BLaER1 (cell line): ENCODE data around the gene SERINC5.

Experiments
- H3K27ac ChIP-seq: shearing (Covaris generic); formaldehyde crosslinking; 2 replicates; pipeline ENCODE4 v1.8.1; 2022
- H3K27me3 ChIP-seq: shearing (Covaris generic); formaldehyde crosslinking; 2 replicates; pipeline ENCODE4 v1.8.1; 2022
- H3K36me3 ChIP-seq: shearing (Covaris generic); formaldehyde crosslinking; 2 replicates; pipeline ENCODE4 v1.8.1; 2022
- H3K4me1 ChIP-seq: shearing (Covaris generic); formaldehyde crosslinking; 2 replicates; pipeline ENCODE4 v1.8.1; 2022
- H3K4me2 ChIP-seq: shearing (Covaris generic); formaldehyde crosslinking; 2 replicates; pipeline ENCODE4 v1.8.1; 2022
- H3K4me3 ChIP-seq: shearing (Covaris generic); formaldehyde crosslinking; 2 replicates; pipeline ENCODE4 v1.8.1; 2022
- H3K9ac ChIP-seq: shearing (Covaris generic); formaldehyde crosslinking; 2 replicates; pipeline ENCODE4 v1.8.1; 2022
- H3K9me3 ChIP-seq: shearing (Covaris generic); formaldehyde crosslinking; 2 replicates; pipeline ENCODE4 v1.8.1; 2022
- H4K20me1 ChIP-seq: shearing (Covaris generic); formaldehyde crosslinking; 2 replicates; pipeline ENCODE4 v1.8.1; 2022
- Cebpa-rat ChIP-seq: shearing (Covaris generic); IDR thresholded peaks from 2 replicates; pipeline ENCODE4 v1.8.1; 2022

Gene SERINC5

DNA sequence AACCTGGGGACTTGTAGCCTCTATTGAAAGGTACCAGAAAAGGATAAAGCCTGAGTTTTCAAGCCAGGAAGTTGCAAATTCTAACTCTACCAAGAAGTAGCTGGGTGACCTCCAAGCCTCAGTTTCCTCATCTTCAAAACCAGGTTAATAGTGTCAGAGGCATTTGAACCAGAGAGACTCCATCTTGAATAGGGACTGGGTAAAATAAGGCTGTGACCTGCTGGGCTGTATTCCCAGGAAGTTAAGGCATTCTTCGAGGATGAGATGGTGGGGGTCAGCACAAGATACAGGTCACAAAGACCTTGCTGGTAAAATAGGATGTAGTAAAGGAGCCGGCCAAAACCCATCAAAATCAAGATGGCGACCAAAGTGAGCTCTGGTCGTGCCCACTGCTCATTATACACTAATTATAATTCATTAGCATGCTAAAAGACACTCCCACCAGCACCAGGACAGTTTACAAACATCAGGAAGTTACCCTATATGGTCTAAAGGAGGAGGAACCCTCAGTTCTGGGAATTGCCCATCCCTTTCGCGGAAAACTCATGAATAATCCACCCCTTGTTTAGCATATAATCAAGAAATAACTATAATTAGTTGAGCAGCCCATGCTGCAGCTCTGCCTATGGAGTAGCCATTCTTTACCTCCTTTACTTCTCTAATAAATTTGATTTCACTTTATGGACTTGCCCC is 3.8 kb upstream of the SERINC5 start:
- TF ChIP-seq Cebpa-rat = no peak
- Histone ChIP-seq H3K9me3 (no peaks in the 10 kb centered on the region), H3K4me1 (peaks cover 17% of the 10 kb centered on the region), H4K20me1 (peaks cover 12% of the 10 kb centered on the region), H3K4me3 (no peak overlapping the region), H3K4me2 (no peak overlapping the region), H3K27ac (no peak overlapping the region), H3K27me3 (no peaks in the 10 kb centered on the region), H3K9ac (no peak overlapping the region), H3K36me3 (no peaks in the 10 kb centered on the region)

DNA sequence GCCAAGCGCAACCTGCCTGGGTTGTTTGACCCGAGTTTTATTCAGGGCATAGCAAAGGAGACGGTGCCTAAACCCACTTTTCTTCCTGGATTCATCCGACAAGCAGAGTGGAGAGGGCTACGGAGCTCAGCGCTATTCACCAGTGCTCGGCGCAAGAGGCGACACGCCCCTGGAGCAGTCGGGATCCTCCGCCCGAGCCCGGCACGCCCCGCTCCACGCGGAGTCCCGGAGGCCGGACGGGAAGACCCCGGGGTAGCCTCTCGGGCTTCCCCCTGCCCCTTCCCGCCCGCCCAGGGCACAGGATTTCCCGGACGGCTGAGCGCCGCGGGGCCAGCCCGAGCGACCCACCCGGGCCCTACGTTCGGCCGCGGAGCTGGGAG is 427 bp downstream of the SERINC5 start:
- H4K20me1 ChIP-seq = peaks cover 55% of the 10 kb centered on the region
- no peaks in the 10 kb centered on the region for H3K27me3 ChIP-seq
- peaks cover 56% of the 10 kb centered on the region for H3K4me1 ChIP-seq
- peak overlapping the region; percentile 93 for H3K9ac ChIP-seq
- peak overlapping the region; percentile 88 for H3K27ac ChIP-seq
- no peak for TF ChIP-seq Cebpa-rat
- H3K36me3 ChIP-seq = peaks cover 38% of the 10 kb centered on the region
- H3K9me3 ChIP-seq = no peaks in the 10 kb centered on the region
- peak overlapping the region; percentile 89 for H3K4me3 ChIP-seq
- peak overlapping the region; percentile 98 for H3K4me2 ChIP-seq

- Histone ChIP-seq H3K4me2 (peak overlapping the region; percentile 98), H3K27ac (peak overlapping the region; percentile 88), H3K9ac (peak overlapping the region; percentile 93), H4K20me1 (peaks cover 60% of the 10 kb centered on the region), H3K4me3 (peak overlapping the region; percentile 89), H3K4me1 (peaks cover 61% of the 10 kb centered on the region), H3K9me3 (no peaks in the 10 kb centered on the region), H3K27me3 (no peaks in the 10 kb centered on the region), H3K36me3 (peaks cover 44% of the 10 kb centered on the region)
- no peak for TF ChIP-seq Cebpa-rat
Measured at GRCh38 chr5:80254767-80255430, 949 bp downstream of the SERINC5 start.

DNA sequence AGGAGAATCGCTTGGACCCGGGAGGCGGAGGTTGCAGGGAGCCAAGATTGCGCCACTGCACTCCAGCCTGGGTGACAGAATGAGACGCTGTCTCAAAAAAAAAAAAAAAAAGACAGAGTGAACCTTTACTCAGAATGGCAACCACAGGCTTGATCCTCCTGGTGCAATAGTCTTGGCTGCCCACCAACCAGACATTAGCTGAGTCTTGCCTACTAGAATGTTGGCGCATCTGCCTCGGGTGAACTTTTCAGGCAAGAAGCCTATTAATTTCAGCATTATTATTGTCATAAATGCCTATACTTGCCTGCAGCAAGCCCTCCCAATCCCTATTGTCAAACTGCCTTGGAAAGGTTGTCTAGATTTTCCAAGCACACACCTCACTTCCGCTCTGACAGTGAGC is 4.2 kb downstream of the SERINC5 start:
- Histone ChIP-seq H3K36me3 (peaks cover 75% of the 10 kb centered on the region), H3K4me1 (peaks cover 74% of the 10 kb centered on the region), H3K9ac (no peak overlapping the region), H4K20me1 (peaks cover 92% of the 10 kb centered on the region), H3K4me3 (no peak overlapping the region), H3K27ac (no peak overlapping the region), H3K4me2 (peak overlapping the region; percentile 98), H3K27me3 (no peaks in the 10 kb centered on the region), H3K9me3 (peaks cover 10% of the 10 kb centered on the region; the same call in 1 of the 2 replicates)
- TF ChIP-seq Cebpa-rat = no peak

GRCh38 chr5:80250801-80251200 is 5.0 kb downstream of the SERINC5 start:
- no peak for TF ChIP-seq Cebpa-rat
- Histone ChIP-seq H3K4me1 (peaks cover 83% of the 10 kb centered on the region), H3K9ac (no peak overlapping the region), H3K36me3 (peaks cover 79% of the 10 kb centered on the region), H3K4me3 (no peak overlapping the region), H3K9me3 (peaks cover 14% of the 10 kb centered on the region), H4K20me1 (peaks cover 100% of the 10 kb centered on the region), H3K27ac (peak overlapping the region; percentile 36; the same call in 1 of the 2 replicates), H3K4me2 (peak overlapping the region; percentile 98), H3K27me3 (no peaks in the 10 kb centered on the region)

GRCh38 chr5:80249901-80250300 is 5.9 kb downstream of the SERINC5 start:
- Histone ChIP-seq H3K36me3 (peaks cover 88% of the 10 kb centered on the region), H3K9ac (no peak overlapping the region), H3K4me1 (peaks cover 84% of the 10 kb centered on the region), H3K4me2 (peak overlapping the region; percentile 98; the same call in 1 of the 2 replicates), H3K4me3 (no peak overlapping the region), H3K27me3 (no peaks in the 10 kb centered on the region), H3K9me3 (peaks cover 23% of the 10 kb centered on the region), H3K27ac (no peak overlapping the region; the same call in 1 of the 2 replicates), H4K20me1 (peaks cover 100% of the 10 kb centered on the region)
- TF ChIP-seq Cebpa-rat = no peak

GRCh38 chr5:80248378-80248777 is 7.5 kb downstream of the SERINC5 start:
- H3K9ac ChIP-seq = no peak overlapping the region
- no peak overlapping the region for H3K4me3 ChIP-seq
- peaks cover 75% of the 10 kb centered on the region for H3K4me1 ChIP-seq
- peaks cover 95% of the 10 kb centered on the region for H3K36me3 ChIP-seq
- H3K4me2 ChIP-seq = peak overlapping the region; percentile 30
- TF ChIP-seq Cebpa-rat = no peak
- peaks cover 39% of the 10 kb centered on the region for H3K9me3 ChIP-seq
- H3K27me3 ChIP-seq = no peaks in the 10 kb centered on the region
- H3K27ac ChIP-seq = no peak overlapping the region
- H4K20me1 ChIP-seq = peaks cover 98% of the 10 kb centered on the region

- no peak for TF ChIP-seq Cebpa-rat
- Histone ChIP-seq H4K20me1 (peaks cover 98% of the 10 kb centered on the region), H3K9ac (no peak overlapping the region), H3K4me2 (peak overlapping the region; percentile 30), H3K27ac (no peak overlapping the region), H3K4me1 (peaks cover 63% of the 10 kb centered on the region), H3K4me3 (no peak overlapping the region), H3K36me3 (peaks cover 95% of the 10 kb centered on the region), H3K27me3 (no peaks in the 10 kb centered on the region), H3K9me3 (peaks cover 51% of the 10 kb centered on the region)
Measured at GRCh38 chr5:80246995-80247729, 8.7 kb downstream of the SERINC5 start.

DNA sequence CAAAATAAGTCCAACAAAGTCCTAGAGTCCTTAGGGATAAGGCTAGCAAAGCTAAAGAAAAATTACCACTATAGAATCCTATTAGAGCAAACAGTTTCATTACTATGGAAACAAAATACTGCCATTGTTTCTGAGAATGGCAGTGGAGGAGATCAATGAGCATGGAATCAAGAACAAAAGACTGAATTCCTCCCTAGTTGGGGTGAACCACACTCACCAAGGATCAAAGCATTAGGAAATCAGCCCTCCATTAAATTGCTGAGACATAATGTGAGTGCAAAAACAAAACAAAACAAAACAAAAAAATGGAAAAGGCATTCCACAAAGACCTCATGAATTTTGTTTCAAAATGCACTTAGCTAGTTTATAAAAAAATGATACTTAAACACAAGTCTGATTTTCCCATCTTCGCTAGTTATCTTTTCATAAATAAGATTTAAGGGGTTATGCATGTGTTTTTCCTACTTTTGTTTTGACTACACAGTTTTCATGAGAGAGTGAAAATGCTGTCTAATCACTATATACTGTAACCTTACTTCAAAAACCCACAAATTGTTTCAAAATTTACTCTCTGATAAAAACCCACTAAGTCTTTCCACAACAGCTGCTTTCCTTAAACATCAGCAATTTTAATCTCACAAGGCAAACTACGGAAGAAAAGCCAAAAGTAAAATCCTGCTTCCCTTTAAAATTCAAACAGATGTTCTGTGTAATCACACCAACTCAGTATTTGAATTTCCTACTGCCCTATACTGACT is 9.7 kb downstream of the SERINC5 start:
- H3K27ac ChIP-seq = no peak overlapping the region
- H3K4me1 ChIP-seq = peaks cover 62% of the 10 kb centered on the region
- peaks cover 98% of the 10 kb centered on the region for H4K20me1 ChIP-seq
- H3K4me3 ChIP-seq = no peak overlapping the region
- peaks cover 59% of the 10 kb centered on the region for H3K9me3 ChIP-seq
- peak overlapping the region; percentile 30; the same call in 1 of the 2 replicates for H3K4me2 ChIP-seq
- peaks cover 95% of the 10 kb centered on the region for H3K36me3 ChIP-seq
- no peaks in the 10 kb centered on the region for H3K27me3 ChIP-seq
- no peak for TF ChIP-seq Cebpa-rat
- H3K9ac ChIP-seq = no peak overlapping the region
